IPS DF 6.9 (cell line): Measurements from ENCODE around the gene KCNH6.

Source experiments
- DNase-seq: peaks from one replicate; pipeline ENCODE4 v3.0.0-alpha.2; 2013; ENCODE audit warnings: low read depth, low spot score
- H3K27ac ChIP-seq: one replicate; pipeline ENCODE4 v1.5.1; 2013; ENCODE audit warnings: low read length, control low read depth
- H3K27me3 ChIP-seq: 2 replicates; pipeline ENCODE4 v1.6.1; 2013; ENCODE audit warnings: mild to moderate bottlenecking, low read length; ENCODE audit not compliant: control insufficient read depth, insufficient read depth
- H3K36me3 ChIP-seq: 2 replicates; pipeline ENCODE4 v1.6.1; 2013; ENCODE audit warnings: low read length; ENCODE audit not compliant: control insufficient read depth, insufficient read depth
- H3K4me1 ChIP-seq: 2 replicates; pipeline ENCODE4 v1.6.1; 2013; ENCODE audit warnings: low read length; ENCODE audit not compliant: control insufficient read depth, insufficient read depth
- H3K4me3 ChIP-seq: 2 replicates; pipeline ENCODE4 v1.5.1; 2013; ENCODE audit warnings: mild to moderate bottlenecking, low read length
- H3K9me3 ChIP-seq: 2 replicates; pipeline ENCODE4 v1.6.1; 2013; ENCODE audit warnings: low read length, inconsistent platforms; ENCODE audit not compliant: control insufficient read depth, insufficient read depth
- WGBS: extraction: QIAGEN DNeasy Blood & Tissue Kit; methylation state at CpG from one replicate; pipeline ENCODE4 v1.1.7; 2013; ENCODE audit warnings: mixed read lengths, missing lambda C conversion rate; ENCODE audit not compliant: insufficient read length, insufficient coverage; 5-methylcytosine and 5-hydroxymethylcytosine counted together

Gene KCNH6

GRCh38 chr17:63588797-63589196, 65.6 kb downstream of the KCNH6 start:
- WGBS: no CpG with 5 or more reads among the region's 11 CpGs

GRCh38 chr17:63589646-63590045, 66.5 kb downstream of the KCNH6 start:
- no CpG with 5 or more reads among the region's 1 CpG for WGBS
- Histone ChIP-seq H3K27ac (no peak overlapping the region), H3K36me3 (peaks cover 27% of the 10 kb centered on the region), H3K9me3 (no peaks in the 10 kb centered on the region), H3K27me3 (no peaks in the 10 kb centered on the region), H3K4me1 (no peaks in the 10 kb centered on the region), H3K4me3 (no peak overlapping the region)
- no peak for DNase-seq

More at GRCh38 chr17:63588797-63589196, 65.6 kb downstream of the KCNH6 start:
- no peak for DNase-seq
- H3K4me1 ChIP-seq: no peaks in the 10 kb centered on the region
- H3K4me3 ChIP-seq: no peak overlapping the region
- H3K27ac ChIP-seq: no peak overlapping the region
- no peaks in the 10 kb centered on the region for H3K9me3 ChIP-seq
- H3K27me3 ChIP-seq: no peaks in the 10 kb centered on the region
- peaks cover 27% of the 10 kb centered on the region for H3K36me3 ChIP-seq

- Histone ChIP-seq H3K4me1 (no peaks in the 10 kb centered on the region), H3K4me3 (no peak overlapping the region), H3K27ac (no peak overlapping the region), H3K36me3 (peaks cover 23% of the 10 kb centered on the region), H3K27me3 (no peaks in the 10 kb centered on the region), H3K9me3 (no peaks in the 10 kb centered on the region)
- no peak for DNase-seq
- WGBS: no CpG with 5 or more reads among the region's 3 CpGs
Observed at GRCh38 chr17:63592797-63593196, 69.6 kb downstream of the KCNH6 start.

GRCh38 chr17:63595132-63595531, 72.0 kb downstream of the KCNH6 start:
- Histone ChIP-seq H3K36me3 (peaks cover 13% of the 10 kb centered on the region), H3K4me1 (no peaks in the 10 kb centered on the region), H3K27ac (no peak overlapping the region), H3K27me3 (no peaks in the 10 kb centered on the region), H3K9me3 (no peaks in the 10 kb centered on the region), H3K4me3 (no peak overlapping the region)
- DNase-seq: no peak
- no CpG with 5 or more reads among the region's 3 CpGs for WGBS
